RWPE2 (cell line): ENCODE results near the gene MAPK14.

ENCODE experiments used
- ATAC-seq: fragments of 200-7000 bp; cut with Tn5 transposase; 3 replicates; pipeline ENCODE4 v1.9.1; 2021; ENCODE audit warnings: low read depth
- DNase-seq: peaks from one replicate; pipeline ENCODE4 v3.0.0-alpha.2; 2020; ENCODE audit warnings: low spot score
- H3K27ac ChIP-seq: fragments of 450-650 bp; 2 replicates; pipeline ENCODE4 v1.5.1; 2017; ENCODE audit warnings: mild to moderate bottlenecking; ENCODE audit not compliant: poor library complexity, severe bottlenecking
- H3K27me3 ChIP-seq: fragments of 250-450 bp; sonication (Bioruptor Pico); 2 replicates; pipeline ENCODE4 v1.5.1; 2021; ENCODE audit warnings: mild to moderate bottlenecking, moderate library complexity; ENCODE audit not compliant: insufficient read depth, poor library complexity, severe bottlenecking
- H3K36me3 ChIP-seq: fragments of 250-450 bp; sonication (Bioruptor Pico); 2 replicates; pipeline ENCODE4 v1.5.1; 2020; ENCODE audit warnings: low read depth, mild to moderate bottlenecking, moderate library complexity
- H3K4me1 ChIP-seq: fragments of 250-450 bp; sonication (Bioruptor Pico); 2 replicates; pipeline ENCODE4 v1.5.1; 2021; ENCODE audit warnings: mild to moderate bottlenecking, moderate library complexity; ENCODE audit not compliant: insufficient read depth, poor library complexity, severe bottlenecking
- H3K4me3 ChIP-seq: fragments of 250-450 bp; sonication (Bioruptor Pico); 2 replicates; pipeline ENCODE4 v1.5.1; 2021; ENCODE audit warnings: mild to moderate bottlenecking, moderate library complexity; ENCODE audit not compliant: severe bottlenecking
- H3K9me3 ChIP-seq: fragments of 250-450 bp; sonication (Bioruptor Pico); 2 replicates; pipeline ENCODE4 v1.5.1; 2021; ENCODE audit warnings: mild to moderate bottlenecking, moderate library complexity; ENCODE audit not compliant: severe bottlenecking
- CTCF ChIP-seq: fragments of 450-650 bp; IDR thresholded peaks from one replicate; pipeline ENCODE4 v1.5.1; 2017; ENCODE audit warnings: mild to moderate bottlenecking, moderate library complexity; ENCODE audit not compliant: poor library complexity, severe bottlenecking

The MAPK14 gene

DNA sequence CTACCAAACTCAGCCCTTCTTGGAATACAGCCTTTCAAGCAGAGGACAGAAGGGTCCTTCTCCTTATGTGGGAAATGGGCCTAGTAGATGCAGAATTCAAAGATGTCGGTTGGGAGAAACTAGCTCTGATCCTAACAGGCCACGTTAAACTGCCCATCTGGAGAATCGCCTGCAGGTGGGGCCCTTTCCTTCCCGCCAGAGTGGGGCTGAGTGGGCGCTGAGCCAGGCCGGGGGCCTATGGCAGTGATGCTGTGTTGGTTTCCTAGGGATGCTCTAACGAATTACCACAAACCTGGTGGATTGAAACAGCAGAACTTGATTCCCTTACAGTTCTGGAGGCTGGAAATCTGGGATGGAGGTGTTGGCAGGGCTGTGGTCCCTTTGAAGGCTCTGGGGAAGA is 111.8 kb downstream of the MAPK14 start:
- Histone ChIP-seq H3K4me3 (no peak overlapping the region), H3K27ac (no peak overlapping the region)
- no peak for ATAC-seq

GRCh38 chr6:36139991-36140710 is 112.5 kb downstream of the MAPK14 start:
- Histone ChIP-seq H3K9me3 (no peaks in the 10 kb centered on the region), H3K36me3 (peaks cover 44% of the 10 kb centered on the region), H3K4me1 (no peaks in the 10 kb centered on the region), H3K4me3 (no peak overlapping the region), H3K27ac (no peak overlapping the region), H3K27me3 (no peaks in the 10 kb centered on the region)
- DNase-seq: no peak
- TF ChIP-seq CTCF: no peak
- no peak for ATAC-seq

More for the DNA sequence above, 111.8 kb downstream of the MAPK14 start:
- no peak for DNase-seq
- Histone ChIP-seq H3K9me3 (no peaks in the 10 kb centered on the region), H3K36me3 (peaks cover 51% of the 10 kb centered on the region), H3K4me1 (no peaks in the 10 kb centered on the region), H3K27me3 (no peaks in the 10 kb centered on the region)
- TF ChIP-seq CTCF: no peak

DNA sequence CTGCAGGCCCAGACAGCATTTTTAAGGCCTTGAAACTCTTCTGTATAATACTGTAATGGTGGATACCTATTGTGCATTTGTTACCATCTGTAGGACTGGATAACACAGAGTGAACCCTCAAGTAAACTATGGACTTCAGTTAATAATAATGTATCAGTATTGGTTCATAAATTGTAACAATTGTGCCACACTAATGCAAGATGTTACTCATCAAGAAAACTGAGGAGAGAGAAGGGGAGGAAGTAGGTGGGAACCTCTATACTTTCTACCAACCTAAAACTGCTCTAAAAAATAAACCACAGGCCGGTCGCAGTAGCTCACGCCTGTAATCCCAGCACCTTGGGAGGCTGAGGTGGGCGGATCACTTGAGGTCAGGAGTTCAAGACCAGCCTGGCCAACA is 113.5 kb downstream of the MAPK14 start:
- ATAC-seq (no peak), DNase-seq (no peak)
- H3K4me1 ChIP-seq: no peaks in the 10 kb centered on the region
- H3K27ac ChIP-seq: no peak overlapping the region
- H3K36me3 ChIP-seq: peaks cover 34% of the 10 kb centered on the region
- no peak overlapping the region for H3K4me3 ChIP-seq
- H3K9me3 ChIP-seq: no peaks in the 10 kb centered on the region
- TF ChIP-seq CTCF: no peak
- no peaks in the 10 kb centered on the region for H3K27me3 ChIP-seq

- H3K27ac ChIP-seq: no peak overlapping the region
- H3K9me3 ChIP-seq: no peaks in the 10 kb centered on the region
- TF ChIP-seq CTCF: no peak
- no peaks in the 10 kb centered on the region for H3K4me1 ChIP-seq
- H3K27me3 ChIP-seq: no peaks in the 10 kb centered on the region
- DNase-seq (no peak), ATAC-seq (no peak)
- H3K36me3 ChIP-seq: peaks cover 26% of the 10 kb centered on the region
- H3K4me3 ChIP-seq: no peak overlapping the region
Observed at GRCh38 chr6:36141961-36142360, 114.4 kb downstream of the MAPK14 start.
